GM21723 (cell line): ENCODE data around the gene FCRL6.

Experiments used
- ATAC-seq: cut with Tn5 transposase; IDR thresholded peaks from one replicate; pipeline ENCODE4 v1.9.1; 2021; ENCODE audit warnings: mild to moderate bottlenecking, moderate library complexity; ENCODE audit not compliant: unreplicated experiment

FCRL6 gene

DNA sequence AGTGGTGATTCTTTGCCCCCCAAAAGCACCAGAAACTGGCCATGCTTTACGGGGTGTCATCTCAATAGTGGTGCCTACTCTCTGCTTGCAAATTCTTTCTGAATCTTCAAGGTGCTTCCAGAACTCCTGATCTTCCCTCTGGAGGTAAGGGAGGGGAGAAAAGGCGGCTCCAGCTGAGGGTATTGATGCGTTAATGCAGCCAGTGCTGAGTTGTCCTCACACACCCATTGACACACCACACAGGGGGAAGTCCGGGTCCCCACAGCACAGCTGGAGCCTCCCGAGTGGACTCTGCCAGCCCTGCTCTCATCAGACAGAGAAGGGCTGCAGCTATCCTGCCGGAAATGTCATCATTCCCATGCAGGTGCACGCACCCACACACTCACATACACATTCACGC, 59.1 kb downstream of the FCRL6 start:
- ATAC-seq: no peak

DNA sequence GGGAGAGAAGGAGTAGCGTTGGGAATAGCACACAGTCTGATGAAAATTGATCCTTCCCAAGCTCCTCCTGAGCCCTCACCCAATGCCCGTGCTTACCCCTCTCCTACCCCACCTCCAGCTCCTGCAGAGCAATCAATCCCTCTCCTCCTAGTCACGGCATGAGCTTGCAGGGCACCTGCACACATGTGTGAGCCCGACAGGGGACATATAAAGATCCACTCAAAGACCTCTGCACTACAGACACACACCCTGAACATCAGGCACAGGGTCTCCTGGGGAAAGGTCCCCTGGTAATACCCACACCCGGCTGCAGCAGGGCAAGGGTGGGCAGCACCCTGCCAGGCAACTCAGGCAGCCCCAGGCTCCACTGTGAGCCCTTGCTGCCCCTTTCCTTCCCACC, 59.9 kb downstream of the FCRL6 start:
- ATAC-seq: no peak

DNA sequence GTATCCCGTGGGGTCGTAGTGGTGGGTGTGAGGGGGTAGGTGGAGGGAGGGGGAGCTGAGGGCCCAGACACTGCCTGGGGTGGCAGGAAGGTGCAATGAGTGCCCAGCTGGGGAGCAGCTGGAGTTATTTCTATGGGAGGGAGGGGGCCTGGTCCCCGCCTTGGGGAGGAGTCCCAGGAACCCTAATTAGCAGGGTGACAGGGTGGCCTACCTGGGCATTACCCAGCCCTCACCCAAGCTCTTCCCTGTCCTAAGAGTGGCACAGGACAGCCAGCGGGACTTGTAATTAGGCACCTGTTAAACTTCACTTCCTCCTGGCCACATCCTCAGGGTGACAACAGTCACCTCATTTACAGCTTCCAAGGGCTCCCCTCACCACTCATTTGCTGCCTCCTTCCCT, 60.4 kb downstream of the FCRL6 start, which contains the start of gene VSIG8:
Gene VSIG8, minus strand, starts transcription at position 101 of the 400 bp plus-strand sequence. CDS start 136 bp downstream, outside the sequence.
- ATAC-seq: no peak

DNA sequence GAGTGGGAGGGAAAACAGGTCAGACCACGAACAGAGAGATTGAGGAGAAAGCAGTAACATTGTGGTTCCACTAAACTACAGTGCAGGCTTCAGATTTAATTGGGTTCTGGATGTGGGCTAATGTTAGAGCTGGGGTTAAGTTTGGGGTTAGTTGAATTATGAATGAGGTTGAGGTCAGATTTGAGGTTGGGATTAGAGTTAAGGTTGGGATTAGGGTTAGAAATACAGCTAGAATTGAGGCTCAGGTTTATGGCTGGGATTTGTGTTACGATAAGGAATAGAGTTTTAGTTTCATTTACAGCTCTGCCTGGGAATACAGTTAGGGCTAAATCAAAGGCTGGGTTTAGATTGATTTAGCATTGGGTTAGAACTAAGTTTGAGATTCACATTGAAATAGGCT, 62.1 kb downstream of the FCRL6 start:
- no peak for ATAC-seq
